Fibroblast of mammary gland (primary cell): ENCODE measurements around the gene HMG20A.

Experiments
- DNase-seq: peaks from one replicate; pipeline ENCODE4 v3.0.0-alpha.2; 2010; ENCODE audit warnings: low read depth
- H3K4me3 ChIP-seq: 2 replicates; pipeline ENCODE4 v1.5.1; 2011; ENCODE audit warnings: low read depth, mild to moderate bottlenecking, low read length, moderate library complexity; ENCODE audit not compliant: control insufficient read depth
- CTCF ChIP-seq: conservative IDR thresholded peaks from 2 replicates; pipeline ENCODE4 v1.5.1; 2011; ENCODE audit warnings: low read depth, low read length, inconsistent platforms; ENCODE audit not compliant: control insufficient read depth, insufficient read depth

Gene HMG20A

GRCh38 chr15:77418391-77418965 is 2.2 kb upstream of the HMG20A start:
- DNase-seq, result peak; percentile 44
- TF ChIP-seq CTCF, result no peak
- H3K4me3 ChIP-seq, result peak overlapping the region; percentile 84

- H3K4me3 ChIP-seq, result peak overlapping the region; percentile 84
- TF ChIP-seq CTCF, result no peak
- DNase-seq, result peak; percentile 46
Measured at GRCh38 chr15:77418966-77419835, 1.5 kb upstream of the HMG20A start.

- peak; percentile 98 for DNase-seq
- peak within 1 kb of the TSS; percentile 95 for H3K4me3 ChIP-seq
- TF ChIP-seq CTCF, result no peak
Measured at GRCh38 chr15:77419836-77420609, 665 bp upstream of the HMG20A start, which contains the start of gene PEAK1. TSS of gene PEAK1 (minus strand) at chr15:77420104. CDS start at chr15:77181926, 238,178 bp downstream.

GRCh38 chr15:77421370-77421700 is 647 bp downstream of the HMG20A start:
- H3K4me3 ChIP-seq, result peak overlapping the region; percentile 95
- DNase-seq, result no peak
- TF ChIP-seq CTCF, result no peak

- DNase-seq, result no peak
- no peak for TF ChIP-seq CTCF
- H3K4me3 ChIP-seq, result no peak overlapping the region
Measured at GRCh38 chr15:77425104-77425503, 4.4 kb downstream of the HMG20A start.

GRCh38 chr15:77426377-77426776 is 5.7 kb downstream of the HMG20A start:
- TF ChIP-seq CTCF, result no peak
- DNase-seq, result no peak
- H3K4me3 ChIP-seq, result no peak overlapping the region
